Measurements from ENCODE around the gene PEAK1.

- TF ChIP-seq EP300 (IDR thresholded peaks at IDR 0.05; ENCODE audit: borderline replicate concordance in 1 of 2, control insufficient read depth in 1 of 2, low read depth in 2 of 2, low read length in 2 of 2) (no peak), CTCF (IDR thresholded peaks at IDR 0.05 in 2 of 3, conservative IDR thresholded peaks at IDR 0.05 in 1 of 3; ENCODE audit: control insufficient read depth in 2 of 3, extremely low read depth in 1 of 3, insufficient read depth in 1 of 3, low read depth in 3 of 3, low read length in 3 of 3) (no peak)
Observed at GRCh38 chr15:77336006-77336405, 83.9 kb downstream of the PEAK1 start.

Data from GM12878 (cell line).